OCI-LY7 (cell line): ENCODE data around the gene DENND1B.

Experiments
- EZH2phosphoT487 ChIP-seq: fragments of 200-600 bp; sonication (generic); IDR thresholded peaks from 2 replicates; pipeline ENCODE4 v1.6.1; 2018; ENCODE audit warnings: low read depth, borderline replicate concordance, mild to moderate bottlenecking, mixed run types, antibody characterized with exemption, low read length, moderate library complexity, mixed read lengths
- TF ChIP-seq, protein P1 (sequence below): fragments of 200-600 bp; sonication (generic); conservative IDR thresholded peaks from 2 replicates; pipeline ENCODE4 v1.5.1; 2014; ENCODE audit warnings: mild to moderate bottlenecking, antibody characterized with exemption, low read length, moderate library complexity, mixed read lengths

- TF ChIP-seq, protein P1, sequence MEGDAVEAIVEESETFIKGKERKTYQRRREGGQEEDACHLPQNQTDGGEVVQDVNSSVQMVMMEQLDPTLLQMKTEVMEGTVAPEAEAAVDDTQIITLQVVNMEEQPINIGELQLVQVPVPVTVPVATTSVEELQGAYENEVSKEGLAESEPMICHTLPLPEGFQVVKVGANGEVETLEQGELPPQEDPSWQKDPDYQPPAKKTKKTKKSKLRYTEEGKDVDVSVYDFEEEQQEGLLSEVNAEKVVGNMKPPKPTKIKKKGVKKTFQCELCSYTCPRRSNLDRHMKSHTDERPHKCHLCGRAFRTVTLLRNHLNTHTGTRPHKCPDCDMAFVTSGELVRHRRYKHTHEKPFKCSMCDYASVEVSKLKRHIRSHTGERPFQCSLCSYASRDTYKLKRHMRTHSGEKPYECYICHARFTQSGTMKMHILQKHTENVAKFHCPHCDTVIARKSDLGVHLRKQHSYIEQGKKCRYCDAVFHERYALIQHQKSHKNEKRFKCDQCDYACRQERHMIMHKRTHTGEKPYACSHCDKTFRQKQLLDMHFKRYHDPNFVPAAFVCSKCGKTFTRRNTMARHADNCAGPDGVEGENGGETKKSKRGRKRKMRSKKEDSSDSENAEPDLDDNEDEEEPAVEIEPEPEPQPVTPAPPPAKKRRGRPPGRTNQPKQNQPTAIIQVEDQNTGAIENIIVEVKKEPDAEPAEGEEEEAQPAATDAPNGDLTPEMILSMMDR, result no peak
- no peak for TF ChIP-seq EZH2phosphoT487
These were observed 264.4 kb downstream of the DENND1B start for GRCh38 chr1:197510691-197511378.
